H9 (cell line): ENCODE results near the gene TENM3. TPM values are rescaled to one million over a fixed set of nuclear protein-coding genes. Genes with fewer than 3 reads are reported as not detected.
A peak's percentile ranks its signal among the peaks of the same experiment; 100 is the strongest.

Experiments
- DNase-seq: peaks from one replicate; pipeline ENCODE4 v3.0.0-alpha.2; 2017
- H2AFZ ChIP-seq: one replicate; pipeline ENCODE4 v1.6.1; 2013; ENCODE audit warnings: mild to moderate bottlenecking, low read length, control low read depth, moderate library complexity
- H2AK5ac ChIP-seq: 2 replicates; pipeline ENCODE4 v1.6.1; 2013; ENCODE audit warnings: low read length, control low read depth, mixed read lengths; ENCODE audit not compliant: insufficient read length
- H2BK120ac ChIP-seq: one replicate; pipeline ENCODE4 v1.6.1; 2013; ENCODE audit warnings: low read depth, mild to moderate bottlenecking, low read length, control low read depth, inconsistent platforms; ENCODE audit not compliant: poor library complexity, severe bottlenecking
- H2BK12ac ChIP-seq: 2 replicates; pipeline ENCODE4 v1.6.1; 2013; ENCODE audit warnings: low read length, control low read depth, mixed read lengths, low read depth; ENCODE audit not compliant: insufficient read length
- H2BK15ac ChIP-seq: 2 replicates; pipeline ENCODE4 v1.6.1; 2013; ENCODE audit warnings: low read depth, low read length, control low read depth
- H2BK20ac ChIP-seq: one replicate; pipeline ENCODE4 v1.6.1; 2013; ENCODE audit warnings: low read depth, mild to moderate bottlenecking, low read length, control low read depth, inconsistent platforms; ENCODE audit not compliant: poor library complexity, severe bottlenecking
- H2BK5ac ChIP-seq: 2 replicates; pipeline ENCODE4 v1.6.1; 2013; ENCODE audit warnings: low read length, control low read depth, mixed read lengths; ENCODE audit not compliant: insufficient read length
- H3K14ac ChIP-seq: 2 replicates; pipeline ENCODE4 v1.6.1; 2013; ENCODE audit warnings: low read length, control low read depth; ENCODE audit not compliant: insufficient read depth
- H3K18ac ChIP-seq: 2 replicates; pipeline ENCODE4 v1.6.1; 2013; ENCODE audit warnings: low read depth, mild to moderate bottlenecking, mixed read lengths, low read length, control low read depth; ENCODE audit not compliant: insufficient read length
- H3K23ac ChIP-seq: 2 replicates; pipeline ENCODE4 v1.6.1; 2013; ENCODE audit warnings: low read length, control low read depth, mixed read lengths, low read depth; ENCODE audit not compliant: insufficient read length
- H3K23me2 ChIP-seq: 2 replicates; pipeline ENCODE4 v1.6.1; 2013; ENCODE audit warnings: low read depth, mild to moderate bottlenecking, mixed read lengths, low read length, control low read depth; ENCODE audit not compliant: insufficient read length, poor library complexity, severe bottlenecking
- H3K27ac ChIP-seq: 2 replicates; pipeline ENCODE4 v1.5.1; 2013; ENCODE audit warnings: low read length, control low read depth, mixed read lengths, low read depth; ENCODE audit not compliant: insufficient read length
- H3K27me3 ChIP-seq: 2 replicates; pipeline ENCODE4 v1.6.1; 2013; ENCODE audit warnings: low read length, control low read depth, inconsistent platforms; ENCODE audit not compliant: insufficient read depth
- H3K4ac ChIP-seq: 2 replicates; pipeline ENCODE4 v1.6.1; 2013; ENCODE audit warnings: low read depth, mild to moderate bottlenecking, control low read depth, inconsistent platforms, low read length, moderate library complexity
- H3K4me1 ChIP-seq: 2 replicates; pipeline ENCODE4 v1.6.1; 2013; ENCODE audit warnings: low read length, control low read depth, inconsistent platforms; ENCODE audit not compliant: insufficient read depth
- H3K4me2 ChIP-seq: 2 replicates; pipeline ENCODE4 v1.6.1; 2013; ENCODE audit warnings: low read length, control low read depth, mixed read lengths; ENCODE audit not compliant: insufficient read length, insufficient read depth
- H3K56ac ChIP-seq: 2 replicates; pipeline ENCODE4 v1.6.1; 2013; ENCODE audit warnings: low read depth, mild to moderate bottlenecking, mixed read lengths, low read length, control low read depth; ENCODE audit not compliant: insufficient read length
- H3K79me1 ChIP-seq: 2 replicates; pipeline ENCODE4 v1.6.1; 2013; ENCODE audit warnings: low read depth, mild to moderate bottlenecking, moderate library complexity, low read length, control low read depth, inconsistent platforms; ENCODE audit not compliant: insufficient read depth, poor library complexity, severe bottlenecking
- H3K79me2 ChIP-seq: 2 replicates; pipeline ENCODE4 v1.6.1; 2013; ENCODE audit warnings: low read length, control low read depth, inconsistent platforms; ENCODE audit not compliant: insufficient read depth
- H3K9ac ChIP-seq: 2 replicates; pipeline ENCODE4 v1.6.1; 2013; ENCODE audit warnings: low read length, control low read depth, mixed read lengths; ENCODE audit not compliant: insufficient read length; ENCODE audit errors: extremely low read depth
- H3K9me3 ChIP-seq: one replicate; pipeline ENCODE4 v1.6.1; 2013; ENCODE audit warnings: low read depth, low read length, inconsistent platforms; ENCODE audit not compliant: control insufficient read depth
- H3T11ph ChIP-seq: one replicate; pipeline ENCODE4 v1.6.1; 2013; ENCODE audit warnings: mild to moderate bottlenecking, low read length, control low read depth, inconsistent platforms
- H4K20me1 ChIP-seq: one replicate; pipeline ENCODE4 v1.6.1; 2013; ENCODE audit not compliant: control insufficient read depth, insufficient read length, insufficient read depth
- H4K5ac ChIP-seq: 2 replicates; pipeline ENCODE4 v1.6.1; 2013; ENCODE audit warnings: low read depth, mild to moderate bottlenecking, mixed read lengths, low read length, control low read depth; ENCODE audit not compliant: insufficient read length
- H4K8ac ChIP-seq: replicated peaks from 2 replicates; pipeline ENCODE4 v1.6.1; 2013; ENCODE audit warnings: low read length, control low read depth, mixed read lengths, low read depth; ENCODE audit not compliant: insufficient read length
- H4K91ac ChIP-seq: 2 replicates; pipeline ENCODE4 v1.6.1; 2013; ENCODE audit warnings: low read depth, mild to moderate bottlenecking, moderate library complexity, mixed read lengths, low read length, control low read depth; ENCODE audit not compliant: insufficient read length
- H3K27ac Mint-ChIP-seq, 3 experiments: 2 replicates in 2 of 3; 3 replicates in 1 of 3; pipeline ENCODE4 v1.8.0; 2020 to 2021; ENCODE audit warnings: mixed read lengths in 3 of 3, mild to moderate bottlenecking in 1 of 3, moderate library complexity in 1 of 3
- H3K27me3 Mint-ChIP-seq: 2 replicates; pipeline ENCODE4 v1.8.0; 2021; ENCODE audit warnings: low read depth, mild to moderate bottlenecking, moderate library complexity, mixed read lengths
- H3K36me3 Mint-ChIP-seq, 3 experiments: 2 replicates in 2 of 3; 3 replicates in 1 of 3; pipeline ENCODE4 v1.8.0; 2020 to 2021; ENCODE audit warnings: low read depth in 3 of 3, mixed read lengths in 3 of 3; ENCODE audit not compliant: insufficient read depth in 1 of 3
- H3K4me1 Mint-ChIP-seq, 2 experiments: 2 replicates each; pipeline ENCODE4 v1.8.0; 2020; ENCODE audit warnings: mixed read lengths in 2 of 2
- H3K4me3 Mint-ChIP-seq, 2 experiments: 2 replicates in 1 of 2; 3 replicates in 1 of 2; pipeline ENCODE4 v1.8.0; 2020 to 2021; ENCODE audit warnings: mild to moderate bottlenecking in 2 of 2, mixed read lengths in 2 of 2, moderate library complexity in 1 of 2
- H3K9me3 Mint-ChIP-seq, 2 experiments: 2 replicates in 1 of 2; 3 replicates in 1 of 2; pipeline ENCODE4 v1.8.0; 2020; ENCODE audit warnings: mild to moderate bottlenecking in 2 of 2, mixed read lengths in 2 of 2, moderate library complexity in 1 of 2
- WGBS: extraction: QIAGEN DNeasy Blood & Tissue Kit; methylation state at CpG from one replicate; pipeline ENCODE4 v1.1.7; 2013; ENCODE audit warnings: missing lambda C conversion rate, low lambda C conversion rate, mixed read lengths; ENCODE audit not compliant: insufficient read length; ENCODE audit errors: extremely low coverage; 5-methylcytosine and 5-hydroxymethylcytosine counted together
- total RNA-seq: library from RNA; stranded (reverse); gene quantifications from 2 replicates; pipeline ENCODE4 v1.2.1, GENCODE V29; 2021
- TF ChIP-seq, protein P1 (sequence below): fragments of 200-600 bp; sonication (generic); conservative IDR thresholded peaks from 3 replicates; pipeline ENCODE4 v1.8.0; 2021; ENCODE audit warnings: antibody characterized with exemption, mild to moderate bottlenecking

Gene TENM3
- total RNA-seq, 1 experiment from 2014 or later, result 49.6 TPM

- H3K9ac ChIP-seq, result no peak overlapping the region
- no peaks in the 10 kb centered on the region for H3K27me3 Mint-ChIP-seq
- no peak overlapping the region for H3K4me2 ChIP-seq
- no peak overlapping the region for H3K4ac ChIP-seq
- H4K91ac ChIP-seq, result no peak overlapping the region
- H3K18ac ChIP-seq, result no peak overlapping the region
- no peak overlapping the region for H3T11ph ChIP-seq
- no peak overlapping the region for H2BK15ac ChIP-seq
- no peak overlapping the region for H3K27ac ChIP-seq
- no peaks in the 10 kb centered on the region for H3K27me3 ChIP-seq
- no peak for DNase-seq
- no peak overlapping the region for H2AK5ac ChIP-seq
- no peak overlapping the region for H2BK5ac ChIP-seq
- no peaks in the 10 kb centered on the region for H3K9me3 Mint-ChIP-seq
- no peak overlapping the region for H3K23ac ChIP-seq
- no peaks in the 10 kb centered on the region for H4K20me1 ChIP-seq
- H3K9me3 ChIP-seq, result no peaks in the 10 kb centered on the region
- H4K5ac ChIP-seq, result no peak overlapping the region
- H4K8ac ChIP-seq, result no peak overlapping the region
- peaks cover 6% of the 10 kb centered on the region for H3K79me1 ChIP-seq
- no peak overlapping the region for H3K56ac ChIP-seq
- H3K36me3 Mint-ChIP-seq, result peaks cover 0 to 3% (median 0%) of the 10 kb centered on the region in 3 experiments; a peak in 2 of 7 replicates
- H3K23me2 ChIP-seq, result no peaks in the 10 kb centered on the region
- H3K4me3 Mint-ChIP-seq, result no peak overlapping the region
- H3K14ac ChIP-seq, result no peak overlapping the region
- no peak overlapping the region for H2AFZ ChIP-seq
- H3K4me1 Mint-ChIP-seq, result peaks cover 40 to 50% of the 10 kb centered on the region in 2 experiments
- no peak overlapping the region for H2BK20ac ChIP-seq
- H3K79me2 ChIP-seq, result no peaks in the 10 kb centered on the region
- H3K27ac Mint-ChIP-seq, result peak overlapping the region; percentile 14 to 93 (median 88); a peak in 4 of 7 replicates
- H2BK12ac ChIP-seq, result no peak overlapping the region
- peaks cover 2% of the 10 kb centered on the region; the same call in 1 of the 2 replicates for H3K4me1 ChIP-seq
- no peak overlapping the region for H2BK120ac ChIP-seq
- TF ChIP-seq, protein P1, sequence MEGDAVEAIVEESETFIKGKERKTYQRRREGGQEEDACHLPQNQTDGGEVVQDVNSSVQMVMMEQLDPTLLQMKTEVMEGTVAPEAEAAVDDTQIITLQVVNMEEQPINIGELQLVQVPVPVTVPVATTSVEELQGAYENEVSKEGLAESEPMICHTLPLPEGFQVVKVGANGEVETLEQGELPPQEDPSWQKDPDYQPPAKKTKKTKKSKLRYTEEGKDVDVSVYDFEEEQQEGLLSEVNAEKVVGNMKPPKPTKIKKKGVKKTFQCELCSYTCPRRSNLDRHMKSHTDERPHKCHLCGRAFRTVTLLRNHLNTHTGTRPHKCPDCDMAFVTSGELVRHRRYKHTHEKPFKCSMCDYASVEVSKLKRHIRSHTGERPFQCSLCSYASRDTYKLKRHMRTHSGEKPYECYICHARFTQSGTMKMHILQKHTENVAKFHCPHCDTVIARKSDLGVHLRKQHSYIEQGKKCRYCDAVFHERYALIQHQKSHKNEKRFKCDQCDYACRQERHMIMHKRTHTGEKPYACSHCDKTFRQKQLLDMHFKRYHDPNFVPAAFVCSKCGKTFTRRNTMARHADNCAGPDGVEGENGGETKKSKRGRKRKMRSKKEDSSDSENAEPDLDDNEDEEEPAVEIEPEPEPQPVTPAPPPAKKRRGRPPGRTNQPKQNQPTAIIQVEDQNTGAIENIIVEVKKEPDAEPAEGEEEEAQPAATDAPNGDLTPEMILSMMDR, result no peak
- WGBS, result no CpG with 5 or more reads among the region's 5 CpGs
These were observed 306.2 kb downstream of the TENM3 start for GRCh38 chr4:182549356-182549755.
